GM21447 (cell line): ENCODE measurements around the gene POU2F2.
A peak's percentile ranks its signal among the peaks of the same experiment; 100 is the strongest.

ENCODE experiments used
- ATAC-seq: cut with Tn5 transposase; IDR thresholded peaks from one replicate; pipeline ENCODE4 v1.9.1; 2021; ENCODE audit not compliant: unreplicated experiment

Gene POU2F2

DNA sequence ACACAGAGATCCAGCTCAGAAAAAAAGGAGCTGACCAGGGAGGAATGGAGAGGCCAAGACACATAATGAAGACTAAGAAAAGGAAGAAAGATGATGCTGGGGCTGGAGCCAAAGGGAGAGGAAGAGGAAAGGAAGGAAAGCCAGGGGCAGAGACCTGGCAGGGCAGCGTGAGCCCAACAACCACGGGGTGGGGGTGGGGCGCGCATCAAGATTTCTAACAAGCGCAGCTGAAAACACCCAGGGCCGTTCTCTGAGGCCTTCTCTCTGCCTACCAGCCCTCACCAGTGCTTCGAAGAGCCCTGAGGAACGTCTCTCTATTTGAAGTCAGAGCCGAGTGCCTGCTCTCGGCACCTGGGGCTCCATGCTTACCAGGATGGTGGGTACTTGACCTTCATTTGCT lies 23.6 kb upstream of the POU2F2 start:
- ATAC-seq = no peak

DNA sequence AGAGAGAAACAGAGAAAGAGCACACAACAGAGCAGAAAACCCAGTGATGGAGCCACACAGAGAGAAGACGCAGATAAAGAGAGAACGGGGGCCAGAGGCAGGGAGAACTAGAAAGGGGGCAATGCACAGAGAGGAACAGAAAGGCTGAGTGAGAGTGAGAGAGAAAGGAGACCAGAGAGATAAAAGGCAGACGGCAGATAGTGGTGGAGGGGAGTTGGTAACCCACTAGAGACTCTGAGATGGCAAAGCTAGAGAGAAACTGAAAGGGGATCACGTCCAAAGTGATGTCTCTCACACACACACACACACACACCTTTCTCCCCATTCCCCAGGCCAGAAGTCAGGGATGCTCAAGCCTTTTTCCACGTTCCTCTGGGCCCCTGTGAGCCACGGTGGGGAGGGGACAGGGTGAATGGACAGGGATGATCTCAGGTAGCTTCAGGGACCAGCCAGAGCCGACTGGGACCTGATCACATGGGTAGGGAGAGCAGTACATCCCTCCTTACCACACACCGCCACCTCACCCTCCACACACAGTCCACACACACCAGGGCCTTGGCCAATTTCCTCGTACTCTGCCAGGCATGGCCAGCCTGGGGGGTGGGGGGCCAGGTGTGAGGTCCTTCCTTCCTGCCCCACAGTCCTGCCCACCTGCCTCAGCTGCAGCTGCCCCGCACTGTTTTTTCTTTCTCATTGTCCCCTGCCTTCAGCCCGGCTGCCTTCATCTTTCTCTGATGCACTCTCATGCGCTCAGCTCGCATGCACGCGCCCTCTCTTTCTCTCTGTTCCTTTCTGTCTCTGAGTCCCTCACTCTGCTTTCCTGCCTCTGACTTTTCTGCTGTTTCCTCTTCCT lies 22.5 kb upstream of the POU2F2 start:
- ATAC-seq = no peak

- ATAC-seq = no peak
Measured at GRCh38 chr19:42153672-42154433, 21.6 kb upstream of the POU2F2 start.

GRCh38 chr19:42152910-42153671 lies 20.8 kb upstream of the POU2F2 start:
- ATAC-seq = no peak

GRCh38 chr19:42151782-42152684 lies 19.8 kb upstream of the POU2F2 start:
- ATAC-seq = no peak

DNA sequence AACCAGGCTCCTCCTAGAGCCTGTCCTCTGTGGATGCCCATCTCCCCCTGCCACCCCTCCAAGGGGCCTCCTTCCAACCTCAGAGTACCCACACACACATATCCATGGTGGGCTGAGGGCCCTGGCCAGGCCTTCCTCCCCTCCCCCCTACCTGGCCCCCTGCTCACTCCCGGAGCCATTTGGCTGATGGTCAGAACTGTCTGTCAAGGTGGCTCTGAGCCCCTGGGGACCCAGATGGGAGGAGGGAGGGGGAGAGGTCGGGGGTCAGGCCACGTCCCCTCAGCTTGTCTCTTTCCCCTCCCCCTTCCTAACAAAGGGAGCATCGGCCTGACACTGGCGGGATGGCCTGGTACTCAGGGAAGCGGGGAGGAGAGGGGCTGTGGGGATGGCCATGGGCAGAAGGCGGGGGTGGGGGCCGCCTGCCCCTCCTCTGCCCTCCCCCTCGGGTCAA lies 18.7 kb upstream of the POU2F2 start:
- no peak for ATAC-seq

DNA sequence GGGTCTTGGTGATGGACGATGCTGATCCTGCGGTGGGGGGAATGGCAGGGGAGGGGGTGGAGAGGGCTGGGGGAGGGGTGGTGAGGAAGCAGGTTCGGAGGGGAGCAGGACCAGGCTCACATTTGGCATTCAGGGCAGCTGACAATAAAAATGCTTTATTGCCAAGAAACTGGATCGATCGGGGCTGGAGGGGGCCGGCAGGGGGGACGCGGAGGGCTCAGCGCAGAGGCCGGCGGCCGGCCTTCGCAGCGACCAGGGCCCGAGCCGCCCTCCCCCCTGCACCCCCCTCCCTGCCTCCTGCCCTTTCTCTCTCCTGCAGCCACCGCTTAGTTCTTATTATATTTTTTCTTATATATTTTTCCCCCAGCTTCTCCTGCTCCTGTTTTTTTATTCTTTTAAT lies 18.1 kb upstream of the POU2F2 start:
- ATAC-seq = no peak

GRCh38 chr19:42149447-42150202 lies 17.4 kb upstream of the POU2F2 start:
- no peak for ATAC-seq

DNA sequence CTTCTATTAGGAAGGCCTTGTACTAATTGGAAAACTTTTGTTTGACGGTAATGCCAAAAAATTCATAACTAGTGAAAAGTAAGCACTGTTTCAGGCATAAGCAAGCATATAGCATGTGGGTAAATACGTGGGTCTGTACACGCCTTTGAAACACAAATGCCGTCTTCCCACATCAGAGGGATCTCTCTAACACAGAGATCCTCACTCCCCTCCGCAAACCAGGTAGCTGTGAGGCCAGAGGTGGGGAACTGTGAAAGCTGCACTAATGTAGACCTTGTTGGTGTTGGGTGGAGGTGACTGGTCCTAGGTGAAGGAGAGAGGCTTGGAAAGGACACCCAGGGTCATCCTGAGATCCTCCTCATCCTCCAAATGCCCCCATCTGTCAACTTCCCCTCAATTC lies 16.0 kb upstream of the POU2F2 start:
- no peak for ATAC-seq

DNA sequence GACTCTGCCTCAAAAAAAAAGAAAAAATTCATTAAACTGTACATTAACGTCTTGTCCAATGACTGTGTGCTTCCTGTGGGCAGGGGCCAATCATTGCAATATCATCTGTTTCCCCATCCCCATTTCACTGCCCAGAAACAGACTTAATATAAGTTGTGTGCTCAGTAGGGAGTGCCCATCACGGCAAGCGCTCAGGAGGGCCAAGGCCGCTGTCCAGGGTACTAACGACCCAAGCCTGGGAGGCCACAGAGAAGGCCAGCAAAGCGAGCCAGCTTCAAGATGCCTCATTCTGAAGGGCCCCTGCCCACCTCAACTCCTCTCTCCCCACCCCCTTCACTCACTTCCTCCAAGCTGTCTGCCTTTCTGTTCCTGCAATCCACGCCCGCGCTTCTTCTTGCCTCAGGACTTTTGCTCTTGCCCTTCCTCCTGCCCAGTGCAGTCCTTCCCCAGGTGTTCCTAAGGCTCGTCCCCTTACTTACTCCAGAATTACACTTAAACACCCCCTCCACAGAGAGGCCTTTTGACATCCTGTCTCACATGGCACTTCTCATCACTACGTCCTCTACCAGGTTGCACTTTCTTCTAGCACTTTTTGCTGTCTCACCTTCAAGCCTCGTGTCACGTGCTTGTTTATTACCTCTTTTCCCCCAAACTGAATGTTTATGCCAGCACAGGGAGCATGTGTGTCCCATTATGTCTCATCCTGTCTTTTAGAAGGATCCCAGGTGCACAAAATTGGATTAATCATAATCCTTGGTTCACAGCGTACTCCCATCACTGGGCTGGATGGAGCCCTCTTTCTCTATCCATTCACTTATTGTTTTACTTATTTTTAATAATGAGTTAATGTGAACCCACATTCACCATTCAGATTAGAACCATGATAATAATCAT lies 11.3 kb upstream of the POU2F2 start:
- ATAC-seq = no peak

DNA sequence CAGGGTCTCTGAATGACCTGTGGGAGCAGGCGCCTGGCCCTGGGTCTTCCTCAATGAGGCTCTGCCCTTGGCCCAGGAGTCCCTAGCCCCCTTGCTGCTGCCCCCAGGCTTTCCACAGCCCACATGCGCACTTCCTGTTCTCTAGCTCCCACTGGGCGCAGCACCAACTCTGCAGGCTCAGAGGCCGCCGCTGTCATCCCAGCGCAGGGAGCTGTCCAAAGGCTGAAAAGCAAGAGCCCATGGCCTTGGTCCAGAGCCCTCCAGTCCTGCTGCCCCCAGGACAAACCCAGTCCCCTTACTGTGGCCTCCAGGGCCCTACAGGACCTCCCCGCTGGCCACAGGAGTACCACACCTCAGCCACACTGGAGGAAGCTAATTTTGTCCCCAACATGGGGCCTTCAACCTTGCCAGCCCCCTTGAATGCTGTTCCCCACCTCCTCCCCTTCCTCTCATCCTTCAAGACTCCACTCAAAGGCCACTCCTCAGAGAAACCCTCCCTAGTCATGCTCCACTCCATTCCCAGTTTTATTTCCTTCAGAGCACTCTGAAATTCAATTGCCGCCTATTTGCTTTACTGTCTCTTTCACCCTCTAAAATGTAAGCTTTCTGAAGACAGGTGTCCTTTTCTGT lies 8.0 kb upstream of the POU2F2 start:
- no peak for ATAC-seq

- no peak for ATAC-seq
Measured at GRCh38 chr19:42134535-42135070, 2.4 kb upstream of the POU2F2 start.

DNA sequence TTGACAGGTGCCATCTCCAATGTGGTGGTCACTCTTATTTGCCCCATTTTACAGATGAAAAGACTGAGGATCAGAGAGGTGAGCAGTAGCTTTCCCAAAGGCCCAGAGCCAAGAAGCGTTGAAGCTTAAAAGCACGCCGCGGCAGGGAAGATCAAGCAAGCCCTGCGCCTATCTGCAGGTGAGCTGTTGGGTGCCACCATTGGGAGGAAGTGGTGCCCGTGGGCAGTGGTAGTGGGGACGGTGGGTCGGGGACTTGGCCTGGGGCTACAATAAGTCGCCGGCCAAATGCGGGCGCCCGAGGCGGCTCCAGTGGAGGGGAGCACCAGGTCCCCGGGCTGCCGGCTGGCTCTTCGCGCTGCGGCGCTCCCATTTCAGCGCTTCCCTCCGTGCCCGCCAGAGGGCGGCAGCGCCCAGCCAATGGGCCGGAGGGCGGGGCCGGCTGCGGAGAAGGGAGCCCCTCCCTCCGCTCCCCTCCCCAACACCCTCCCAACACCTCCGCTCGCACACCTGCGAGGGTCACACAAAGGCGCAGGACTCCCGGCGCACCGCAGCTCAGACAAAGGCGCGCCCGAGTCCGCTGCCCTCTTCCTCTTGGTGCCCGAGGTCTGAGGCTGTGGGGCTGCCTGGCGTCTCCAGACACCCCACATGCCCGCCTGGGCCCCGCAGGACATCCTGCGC lies 744 bp upstream of the POU2F2 start:
- no peak for ATAC-seq

GRCh38 chr19:42131149-42132029 lies 857 bp downstream of the POU2F2 start:
- ATAC-seq = no peak

- ATAC-seq = no peak
Measured at GRCh38 chr19:42130254-42130573, 2.0 kb downstream of the POU2F2 start.

DNA sequence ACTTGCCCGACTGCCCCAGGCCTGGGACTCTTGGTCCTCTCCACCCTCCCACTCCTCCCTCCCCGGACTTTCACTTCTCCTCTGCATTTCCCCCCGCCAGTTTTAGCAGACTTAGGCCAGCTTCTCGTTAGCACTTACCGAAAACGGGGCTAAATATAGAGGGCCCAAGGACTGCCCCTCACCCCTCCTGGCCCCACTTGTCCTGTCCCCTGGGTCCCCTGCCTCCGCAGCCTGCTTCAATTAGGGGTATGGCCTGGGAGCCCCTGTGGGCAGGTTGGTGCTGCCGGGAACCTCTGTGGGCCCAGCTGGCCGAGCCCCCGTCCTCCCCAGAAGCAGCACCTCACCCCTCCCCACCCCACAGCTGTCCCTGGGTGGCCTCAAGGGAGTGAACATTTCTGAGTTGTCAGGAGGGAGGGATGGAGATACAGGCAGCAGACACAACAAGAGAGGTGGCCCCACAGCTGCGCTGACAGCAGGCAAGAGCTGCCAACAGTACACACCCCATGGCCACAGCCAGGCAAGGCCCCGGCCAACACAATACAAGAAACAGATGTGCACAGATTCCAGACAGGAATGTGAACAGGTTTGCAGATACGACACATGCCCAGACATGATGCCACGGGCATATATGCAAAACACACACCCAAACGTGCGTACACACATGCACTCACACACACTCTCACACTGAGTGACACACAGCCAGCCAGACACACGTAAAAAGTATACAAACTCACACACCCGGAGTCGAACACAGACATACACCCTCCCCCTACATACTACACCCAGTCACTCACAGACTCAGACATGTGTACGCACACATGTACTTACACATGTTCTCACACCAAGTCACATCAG lies 2.6 kb downstream of the POU2F2 start:
- ATAC-seq = peak; percentile 50
